SK-N-MC (cell line): ENCODE measurements around the gene ADARB1.

ENCODE experiments used
- DNase-seq: peaks from one replicate; pipeline ENCODE4 v3.0.0-alpha.2; 2011; ENCODE audit warnings: low read depth, low spot score
- H3K27ac ChIP-seq: fragments of 200-600 bp; sonication (generic); 2 replicates; pipeline ENCODE4 v1.5.1; 2016; ENCODE audit warnings: mixed run types
- H3K36me3 ChIP-seq: fragments of 200-600 bp; sonication (generic); 2 replicates; pipeline ENCODE4 v1.6.1; 2017; ENCODE audit warnings: antibody characterized with exemption, low read length, mixed read lengths; ENCODE audit not compliant: insufficient read depth
- H3K4me3 ChIP-seq: fragments of 200-600 bp; sonication (generic); 2 replicates; pipeline ENCODE4 v1.5.1; 2016
- H3K9ac ChIP-seq: fragments of 200-600 bp; sonication (generic); 2 replicates; pipeline ENCODE4 v1.8.0; 2017; ENCODE audit warnings: mixed run types, mixed read lengths; ENCODE audit not compliant: insufficient read length
- H3K9me3 ChIP-seq: fragments of 200-600 bp; sonication (generic); 2 replicates; pipeline ENCODE4 v1.6.1; 2017; ENCODE audit warnings: low read depth, mild to moderate bottlenecking, antibody characterized with exemption, low read length, moderate library complexity, mixed read lengths
- EZH2 ChIP-seq: fragments of 200-600 bp; sonication (generic); IDR thresholded peaks from one replicate; pipeline ENCODE4 v1.6.1; 2017; ENCODE audit warnings: antibody characterized with exemption
- FOXP2 ChIP-seq: optimal IDR thresholded peaks from 2 replicates; pipeline ENCODE3; 2011; ENCODE audit warnings: mild to moderate bottlenecking, moderate library complexity; ENCODE audit not compliant: insufficient read depth; ENCODE audit errors: extremely low read length, control extremely low read depth
- POLR2AphosphoS5 ChIP-seq: IDR thresholded peaks from 2 replicates; pipeline ENCODE4 v1.6.1; 2012; ENCODE audit warnings: mild to moderate bottlenecking, low read depth, low read length, borderline replicate concordance

The ADARB1 gene

DNA sequence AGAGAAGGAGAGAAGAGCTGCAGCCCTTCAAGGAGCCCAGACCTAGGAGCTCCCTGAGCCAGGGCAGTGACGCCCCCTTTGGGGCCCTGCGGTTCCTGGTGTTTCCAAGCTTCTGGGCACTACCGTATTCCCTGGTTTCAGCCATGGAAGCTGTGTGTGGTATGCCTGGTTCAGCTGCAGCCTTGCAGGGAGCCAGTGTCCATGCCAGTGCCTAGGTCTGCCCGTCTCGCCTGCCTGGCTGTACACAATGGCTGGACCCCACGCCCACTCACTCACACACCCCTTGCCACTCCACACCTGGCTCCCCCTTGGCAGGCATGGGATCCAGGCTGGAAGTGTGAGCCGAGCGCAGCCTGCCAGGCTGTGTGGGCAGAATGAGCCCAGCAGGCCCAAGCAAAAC lies 87.7 kb downstream of the ADARB1 start:
- no peaks in the 10 kb centered on the region for H3K36me3 ChIP-seq
- H3K27ac ChIP-seq, result no peak overlapping the region
- no peak overlapping the region for H3K4me3 ChIP-seq
- no peak for DNase-seq
- TF ChIP-seq POLR2AphosphoS5, result no peak
- TF ChIP-seq EZH2, result no peak
- TF ChIP-seq FOXP2, result no peak
- no peak overlapping the region for H3K9ac ChIP-seq
- no peaks in the 10 kb centered on the region for H3K9me3 ChIP-seq

- Histone ChIP-seq H3K4me3 (no peak overlapping the region), H3K9me3 (no peaks in the 10 kb centered on the region), H3K36me3 (no peaks in the 10 kb centered on the region), H3K27ac (no peak overlapping the region), H3K9ac (no peak overlapping the region)
- no peak for TF ChIP-seq EZH2
- TF ChIP-seq FOXP2, result no peak
- TF ChIP-seq POLR2AphosphoS5, result no peak
- DNase-seq, result no peak
Observed at GRCh38 chr21:45162809-45163208, 88.4 kb downstream of the ADARB1 start.

- TF ChIP-seq FOXP2, result no peak
- no peak for TF ChIP-seq POLR2AphosphoS5
- H3K9ac ChIP-seq, result no peak overlapping the region
Observed at GRCh38 chr21:45163413-45164123, 89.2 kb downstream of the ADARB1 start.

GRCh38 chr21:45164124-45164511 lies 89.7 kb downstream of the ADARB1 start:
- no peaks in the 10 kb centered on the region for H3K36me3 ChIP-seq
- H3K4me3 ChIP-seq, result no peak overlapping the region
- no peak for DNase-seq
- no peak overlapping the region for H3K27ac ChIP-seq
- H3K9me3 ChIP-seq, result no peaks in the 10 kb centered on the region
- TF ChIP-seq FOXP2 (no peak), POLR2AphosphoS5 (no peak), EZH2 (no peak)
- no peak overlapping the region for H3K9ac ChIP-seq

More at GRCh38 chr21:45163413-45164123, 89.2 kb downstream of the ADARB1 start:
- H3K27ac ChIP-seq, result no peak overlapping the region
- DNase-seq, result no peak
- H3K36me3 ChIP-seq, result no peaks in the 10 kb centered on the region
- no peak overlapping the region for H3K4me3 ChIP-seq
- no peaks in the 10 kb centered on the region for H3K9me3 ChIP-seq

DNA sequence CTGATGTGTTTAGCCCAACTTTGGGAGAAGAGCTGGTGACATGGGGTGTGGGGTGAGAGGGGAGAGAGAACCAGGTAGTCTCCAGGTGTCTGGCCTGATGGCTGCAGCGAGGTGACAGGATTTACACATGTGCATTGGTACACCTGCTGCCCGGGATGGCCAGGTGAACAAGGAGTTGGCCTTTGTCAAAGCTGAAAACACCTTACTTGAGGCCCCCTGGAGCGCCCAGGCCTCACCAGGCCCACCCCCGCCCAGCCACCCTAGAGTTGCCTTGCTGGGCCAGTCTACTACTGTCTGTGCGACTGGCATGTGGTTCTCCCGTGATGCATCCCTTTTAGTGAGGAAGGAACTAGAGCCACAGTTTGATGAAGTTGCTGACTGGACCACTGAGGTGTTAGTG lies 90.5 kb downstream of the ADARB1 start:
- DNase-seq, result no peak
- Histone ChIP-seq H3K27ac (no peak overlapping the region), H3K9me3 (no peaks in the 10 kb centered on the region), H3K9ac (no peak overlapping the region), H3K36me3 (no peaks in the 10 kb centered on the region), H3K4me3 (no peak overlapping the region)
- no peak for TF ChIP-seq POLR2AphosphoS5
- TF ChIP-seq EZH2, result no peak
- TF ChIP-seq FOXP2, result no peak

GRCh38 chr21:45166931-45167330 lies 92.6 kb downstream of the ADARB1 start:
- TF ChIP-seq EZH2 (no peak), FOXP2 (no peak), POLR2AphosphoS5 (no peak)
- Histone ChIP-seq H3K9ac (peak overlapping the region; percentile 9), H3K4me3 (0 out of 2 replicates have a peak overlapping the region, but pooled peaks have one; percentile 15), H3K36me3 (peaks cover 3% of the 10 kb centered on the region; the same call in 1 of the 2 replicates), H3K9me3 (no peaks in the 10 kb centered on the region), H3K27ac (peak overlapping the region; percentile 80)
- no peak for DNase-seq

DNA sequence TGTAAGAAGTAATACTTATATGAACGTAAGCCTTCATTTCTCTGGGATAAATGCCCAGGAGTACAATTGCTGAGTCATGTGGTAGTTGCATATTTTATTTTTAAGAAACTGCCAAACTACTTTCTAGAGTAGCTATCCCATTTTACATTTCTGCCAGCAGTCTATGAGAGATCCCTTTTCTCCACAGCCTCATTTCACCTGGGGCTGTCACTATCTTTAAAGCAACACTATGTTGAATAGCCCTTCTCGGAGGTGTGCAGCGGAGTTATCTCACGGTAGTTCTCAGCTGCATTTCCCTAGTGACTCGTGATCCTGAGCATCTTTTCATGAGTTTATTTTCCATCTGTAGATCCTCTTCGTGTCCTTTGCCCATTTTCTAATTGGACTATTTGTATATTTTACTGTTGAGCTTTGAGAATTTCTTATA lies 93.4 kb downstream of the ADARB1 start:
- TF ChIP-seq EZH2, result no peak
- TF ChIP-seq POLR2AphosphoS5, result no peak
- TF ChIP-seq FOXP2, result no peak
- H3K27ac ChIP-seq, result peak overlapping the region; percentile 80
- H3K9me3 ChIP-seq, result no peaks in the 10 kb centered on the region
- peaks cover 5% of the 10 kb centered on the region; the same call in 1 of the 2 replicates for H3K36me3 ChIP-seq
- peak overlapping the region; percentile 57 for H3K4me3 ChIP-seq
- DNase-seq, result peak; percentile 40
- peak overlapping the region; percentile 28 for H3K9ac ChIP-seq

DNA sequence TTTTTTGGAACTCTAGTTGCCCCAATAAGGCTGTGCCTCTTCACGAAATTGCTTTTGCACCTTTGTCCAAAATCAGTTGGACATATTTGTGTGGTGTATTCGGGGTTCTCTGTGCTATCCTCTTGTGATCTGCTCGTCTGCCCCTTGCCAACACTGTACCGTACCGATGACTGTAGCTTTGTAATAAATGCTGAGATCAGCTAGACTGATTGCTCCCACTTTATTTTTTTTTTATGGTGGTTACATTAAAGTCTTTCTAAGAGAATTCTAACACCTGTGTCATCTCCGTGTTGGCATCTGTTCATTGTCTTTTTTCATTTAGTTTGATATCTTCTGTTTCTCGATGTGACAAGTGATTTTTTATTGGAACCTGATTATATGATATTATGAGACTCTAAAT lies 94.1 kb downstream of the ADARB1 start:
- Histone ChIP-seq H3K27ac (peak overlapping the region; percentile 80), H3K9ac (peak overlapping the region; percentile 28), H3K36me3 (peaks cover 5% of the 10 kb centered on the region; the same call in 1 of the 2 replicates), H3K4me3 (peak overlapping the region; percentile 57), H3K9me3 (no peaks in the 10 kb centered on the region)
- DNase-seq, result no peak
- TF ChIP-seq POLR2AphosphoS5 (no peak), FOXP2 (no peak), EZH2 (no peak)

- Histone ChIP-seq H3K9ac (peak overlapping the region; percentile 38), H3K9me3 (no peaks in the 10 kb centered on the region), H3K36me3 (peaks cover 5% of the 10 kb centered on the region; the same call in 1 of the 2 replicates), H3K27ac (peak overlapping the region; percentile 80), H3K4me3 (peak overlapping the region; percentile 57)
- DNase-seq, result no peak
- TF ChIP-seq POLR2AphosphoS5 (no peak), FOXP2 (no peak), EZH2 (no peak)
Observed at GRCh38 chr21:45169001-45169400, 94.6 kb downstream of the ADARB1 start.
